ENCODE measurements around the gene PRRT3. TPM values are rescaled to one million over a fixed set of nuclear protein-coding genes. Genes with fewer than 3 reads are reported as not detected.

PRRT3 gene
- total and polyA plus RNA-seq, 2 donors (not counting 3 experiments of a cell fraction or from before 2014, with no cell fraction given) = 1.5 TPM

- BruUV-seq (replicated peaks) = no TSS peak
- Histone ChIP-seq H3K4me3 (replicated peaks in 1 of 3; ENCODE audit: insufficient read depth in 1 of 3, low read depth in 1 of 3, low read length in 3 of 3) (no peak overlapping the region), H2AFZ (ENCODE audit: low read depth, low read length) (no peak overlapping the region), H3K4me2 (ENCODE audit: insufficient read depth, low read length) (no peak overlapping the region), H4K20me1 (replicated peaks; ENCODE audit: control insufficient read depth, extremely low read depth, insufficient read depth, low read length) (no peaks in the 10 kb centered on the region), H3K9ac (replicated peaks; ENCODE audit: extremely low read depth, insufficient read depth, low read length) (no peak overlapping the region), H3K4me1 (ENCODE audit: control insufficient read depth, extremely low read depth, insufficient read depth, low read length) (no peaks in the 10 kb centered on the region), H3K27me3 (ENCODE audit: control insufficient read depth in 2 of 2, insufficient read depth in 2 of 2, low read length in 2 of 2) (no peaks in the 10 kb centered on the region), H3K9me3 (replicated peaks; ENCODE audit: control insufficient read depth, insufficient read depth, low read length) (no peaks in the 10 kb centered on the region), H3K79me2 (ENCODE audit: control insufficient read depth, insufficient read depth, low read length) (no peaks in the 10 kb centered on the region), H3K27ac (ENCODE audit: insufficient read depth, low read depth, low read length) (no peak overlapping the region), H3K36me3 (ENCODE audit: control insufficient read depth in 2 of 2, extremely low read depth in 1 of 2, insufficient read depth in 2 of 2, low read length in 2 of 2) (peaks cover 0 to 9% of the 10 kb centered on the region in 2 experiments), H3K9me1 (replicated peaks; ENCODE audit: control insufficient read depth, extremely low read depth, insufficient read depth, low read length) (no peaks in the 10 kb centered on the region)
- DNase-seq (ENCODE audit: low read depth, low spot score) (no peak), FAIRE-seq (no peak)
- no peak for TF ChIP-seq MYC (IDR thresholded peaks at IDR 0.05; ENCODE audit: low read depth, low read length)
- no peak for TF ChIP-seq EZH2 (IDR thresholded peaks at IDR 0.05; ENCODE audit: borderline replicate concordance, low read depth, low read length, severe bottlenecking)
- no peak for TF ChIP-seq JUN (IDR thresholded peaks at IDR 0.05; ENCODE audit: borderline replicate concordance, insufficient read depth, insufficient read length, low read depth)
- no peak for TF ChIP-seq MAX (IDR thresholded peaks at IDR 0.05; ENCODE audit: insufficient read depth, insufficient read length)
- TF ChIP-seq POLR2A (IDR thresholded peaks at IDR 0.05; ENCODE audit: low read depth, low read length) = no peak
- TF ChIP-seq GATA2 (IDR thresholded peaks at IDR 0.05; ENCODE audit: insufficient read depth, insufficient read length, low read depth, low read length) = no peak
- TF ChIP-seq FOS (IDR thresholded peaks at IDR 0.05; ENCODE audit: borderline replicate concordance, insufficient read depth, low read length) = no peak
- dilution Hi-C loops (cut with MboI; ENCODE audit: extremely low pct_ligation_motif_present, low sequenced_read_pairs) (no loop called here), intact Hi-C loops (cut with micrococcal nuclease) (no loop called here)
- POLR2A ChIA-PET = interaction anchor here (0.6 to 0.7 kb wide), 2 partner anchors 41 to 581 kb away, joined by 3 to 5 read pairs; no protein-coding TSS in a partner anchor
- CTCF ChIA-PET = interaction anchor here (0.6 to 2.3 kb wide), 4 partner anchors 9 to 93 kb away, joined by 3 to 12 read pairs (median 4); partner anchors contain the start of gene CRELD1
These were observed 10.0 kb downstream of the PRRT3 start for GRCh38 chr3:9942164-9942563.

- Histone ChIP-seq H2AFZ (ENCODE audit: low read depth, low read length) (no peak overlapping the region), H3K9ac (replicated peaks; ENCODE audit: extremely low read depth, insufficient read depth, low read length) (no peak overlapping the region), H3K27me3 (ENCODE audit: control insufficient read depth in 2 of 2, insufficient read depth in 2 of 2, low read length in 2 of 2) (no peaks in the 10 kb centered on the region), H3K36me3 (ENCODE audit: control insufficient read depth in 2 of 2, extremely low read depth in 1 of 2, insufficient read depth in 2 of 2, low read length in 2 of 2) (peaks cover 2 to 9% of the 10 kb centered on the region in 2 experiments), H3K79me2 (ENCODE audit: control insufficient read depth, insufficient read depth, low read length) (no peaks in the 10 kb centered on the region), H3K9me1 (replicated peaks; ENCODE audit: control insufficient read depth, extremely low read depth, insufficient read depth, low read length) (no peaks in the 10 kb centered on the region), H3K4me3 (replicated peaks in 1 of 3; ENCODE audit: insufficient read depth in 1 of 3, low read depth in 1 of 3, low read length in 3 of 3) (no peak overlapping the region), H4K20me1 (replicated peaks; ENCODE audit: control insufficient read depth, extremely low read depth, insufficient read depth, low read length) (no peaks in the 10 kb centered on the region), H3K9me3 (replicated peaks; ENCODE audit: control insufficient read depth, insufficient read depth, low read length) (no peaks in the 10 kb centered on the region), H3K4me2 (ENCODE audit: insufficient read depth, low read length) (no peak overlapping the region), H3K27ac (ENCODE audit: insufficient read depth, low read depth, low read length) (no peak overlapping the region), H3K4me1 (ENCODE audit: control insufficient read depth, extremely low read depth, insufficient read depth, low read length) (no peaks in the 10 kb centered on the region)
- intact Hi-C loops (cut with micrococcal nuclease) (no loop called here), dilution Hi-C loops (cut with MboI; ENCODE audit: extremely low pct_ligation_motif_present, low sequenced_read_pairs) (no loop called here)
- no peak for DNase-seq (ENCODE audit: low read depth, low spot score)
- no peak for TF ChIP-seq JUN (IDR thresholded peaks at IDR 0.05; ENCODE audit: borderline replicate concordance, insufficient read depth, insufficient read length, low read depth)
- no peak for TF ChIP-seq MYC (IDR thresholded peaks at IDR 0.05; ENCODE audit: low read depth, low read length)
- no peak for TF ChIP-seq FOS (IDR thresholded peaks at IDR 0.05; ENCODE audit: borderline replicate concordance, insufficient read depth, low read length)
- no peak for TF ChIP-seq CTCF (IDR thresholded peaks at IDR 0.05; ENCODE audit: extremely low read depth in 1 of 2, insufficient read depth in 1 of 2, low read depth in 1 of 2, low read length in 2 of 2)
- TF ChIP-seq POLR2AphosphoS5 (IDR thresholded peaks at IDR 0.05; ENCODE audit: insufficient read depth, low read depth, low read length) = no peak
- TF ChIP-seq MAX (IDR thresholded peaks at IDR 0.05; ENCODE audit: insufficient read depth, insufficient read length) = no peak
- TF ChIP-seq EZH2 (IDR thresholded peaks at IDR 0.05; ENCODE audit: borderline replicate concordance, low read depth, low read length, severe bottlenecking) = no peak
- TF ChIP-seq POLR2A (IDR thresholded peaks at IDR 0.05; ENCODE audit: low read depth, low read length) = no peak
- no peak for TF ChIP-seq GATA2 (IDR thresholded peaks at IDR 0.05; ENCODE audit: insufficient read depth, insufficient read length, low read depth, low read length)
- no peak for FAIRE-seq
- CTCF ChIA-PET = no interaction called here
- POLR2A ChIA-PET = no interaction called here
- BruUV-seq (replicated peaks) = no TSS peak
These were observed 11.5 kb downstream of the PRRT3 start for GRCh38 chr3:9940746-9941145.
